Kidney epithelial cell (primary cell): ENCODE measurements around the gene MYO1F. TPM values are rescaled to one million over a fixed set of nuclear protein-coding genes. Genes with fewer than 3 reads are reported as not detected.

ENCODE experiments used
- DNase-seq: peaks from one replicate; pipeline ENCODE4 v3.0.0-alpha.2; 2010; ENCODE audit warnings: low read depth
- H3K27me3 ChIP-seq: 2 replicates; pipeline ENCODE4 v1.6.0; 2011; ENCODE audit warnings: low read length; ENCODE audit not compliant: control insufficient read depth, insufficient read depth
- H3K36me3 ChIP-seq: 2 replicates; pipeline ENCODE4 v1.5.1; 2011; ENCODE audit warnings: low read length; ENCODE audit not compliant: control insufficient read depth, insufficient read depth
- H3K4me3 ChIP-seq: 2 replicates; pipeline ENCODE4 v1.5.1; 2011; ENCODE audit warnings: low read depth, mild to moderate bottlenecking, control low read depth, low read length
- CTCF ChIP-seq: IDR thresholded peaks from 2 replicates; pipeline ENCODE4 v1.5.1; 2011; ENCODE audit warnings: mild to moderate bottlenecking, moderate library complexity, low read length, control low read depth, inconsistent platforms; ENCODE audit not compliant: insufficient read depth, poor library complexity, severe bottlenecking
- total RNA-seq: library from RNA; depleted of rRNA; stranded (reverse); fragments of >200 nt; gene quantifications from 2 replicates; pipeline ENCODE4 v1.2.3, GENCODE V29; 2015

The MYO1F gene
- total RNA-seq, 1 donor from 2014 or later: 0.08 TPM

- no peak for DNase-seq
- TF ChIP-seq CTCF: no peak
- Histone ChIP-seq H3K36me3 (no peaks in the 10 kb centered on the region), H3K27me3 (peaks cover 2% of the 10 kb centered on the region), H3K4me3 (no peak overlapping the region)
Measured at GRCh38 chr19:8504171-8504570, 73.1 kb downstream of the MYO1F start.

GRCh38 chr19:8503510-8503909 is 73.7 kb downstream of the MYO1F start:
- DNase-seq: no peak
- no peak for TF ChIP-seq CTCF
- no peak overlapping the region for H3K4me3 ChIP-seq
- H3K27me3 ChIP-seq: peaks cover 2% of the 10 kb centered on the region
- no peaks in the 10 kb centered on the region for H3K36me3 ChIP-seq

GRCh38 chr19:8501981-8502380 is 75.3 kb downstream of the MYO1F start:
- no peak for DNase-seq
- Histone ChIP-seq H3K36me3 (no peaks in the 10 kb centered on the region), H3K27me3 (peaks cover 2% of the 10 kb centered on the region), H3K4me3 (no peak overlapping the region)
- TF ChIP-seq CTCF: no peak

- TF ChIP-seq CTCF: no peak
Measured at GRCh38 chr19:8501516-8501915, 75.7 kb downstream of the MYO1F start.

GRCh38 chr19:8500158-8500557 is 77.1 kb downstream of the MYO1F start:
- H3K27me3 ChIP-seq: peaks cover 2% of the 10 kb centered on the region
- DNase-seq: no peak
- H3K4me3 ChIP-seq: no peak overlapping the region
- no peaks in the 10 kb centered on the region for H3K36me3 ChIP-seq
- TF ChIP-seq CTCF: no peak

More at GRCh38 chr19:8501516-8501915, 75.7 kb downstream of the MYO1F start:
- H3K27me3 ChIP-seq: peaks cover 2% of the 10 kb centered on the region
- H3K4me3 ChIP-seq: no peak overlapping the region
- H3K36me3 ChIP-seq: no peaks in the 10 kb centered on the region
- DNase-seq: no peak

- DNase-seq: no peak
- no peaks in the 10 kb centered on the region for H3K36me3 ChIP-seq
- H3K27me3 ChIP-seq: peaks cover 2% of the 10 kb centered on the region
- TF ChIP-seq CTCF: no peak
- H3K4me3 ChIP-seq: no peak overlapping the region
Measured at GRCh38 chr19:8499048-8499833, 78.0 kb downstream of the MYO1F start.
